GM19463 (cell line): Measurements from ENCODE around the gene BCAS3.

Experiments used
- ATAC-seq: cut with Tn5 transposase; IDR thresholded peaks from one replicate; pipeline ENCODE4 v1.9.1; 2021; ENCODE audit warnings: mild to moderate bottlenecking, moderate library complexity; ENCODE audit not compliant: unreplicated experiment

BCAS3 gene

DNA sequence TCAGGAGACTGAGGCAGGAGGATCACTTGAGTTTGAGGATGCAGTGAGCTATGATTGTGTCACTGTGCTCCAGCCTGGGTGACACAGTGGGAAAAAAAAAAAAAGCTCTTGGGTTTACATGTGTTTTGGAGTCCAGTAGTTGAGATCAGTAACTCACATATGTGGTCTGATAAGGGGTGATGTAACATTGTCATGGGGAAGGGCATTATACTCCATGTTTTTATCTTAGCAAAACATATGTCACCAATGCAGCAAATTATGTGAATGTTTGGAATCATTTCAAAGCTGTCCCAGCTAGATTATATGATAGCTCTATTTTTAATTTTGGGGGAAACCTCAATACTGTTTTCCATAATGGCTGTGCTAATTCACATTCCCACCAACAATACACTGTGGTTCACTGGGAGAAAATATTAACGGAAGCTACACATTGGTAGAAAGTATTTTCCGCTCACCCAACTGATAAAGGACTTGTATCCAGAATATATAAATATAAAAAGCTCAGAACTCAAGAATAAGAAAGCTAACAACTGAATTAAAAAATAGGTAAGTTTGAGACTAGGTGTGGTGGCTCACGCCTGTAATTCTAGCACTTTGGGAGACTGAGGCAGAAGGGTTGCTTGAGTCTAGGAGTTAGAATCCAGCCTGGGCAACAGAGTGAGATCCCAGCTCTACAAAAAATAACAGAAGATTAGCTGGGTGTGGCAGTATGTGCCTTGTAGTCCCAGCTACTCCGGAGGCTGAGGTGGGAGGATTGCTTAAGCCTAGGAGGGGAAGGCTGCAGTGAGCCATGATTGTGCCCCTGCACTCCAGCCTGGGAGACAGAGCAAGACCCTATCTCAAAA lies 497.9 kb downstream of the BCAS3 start:
- ATAC-seq = no peak

GRCh38 chr17:61177351-61177750 lies 499.7 kb downstream of the BCAS3 start:
- no peak for ATAC-seq

DNA sequence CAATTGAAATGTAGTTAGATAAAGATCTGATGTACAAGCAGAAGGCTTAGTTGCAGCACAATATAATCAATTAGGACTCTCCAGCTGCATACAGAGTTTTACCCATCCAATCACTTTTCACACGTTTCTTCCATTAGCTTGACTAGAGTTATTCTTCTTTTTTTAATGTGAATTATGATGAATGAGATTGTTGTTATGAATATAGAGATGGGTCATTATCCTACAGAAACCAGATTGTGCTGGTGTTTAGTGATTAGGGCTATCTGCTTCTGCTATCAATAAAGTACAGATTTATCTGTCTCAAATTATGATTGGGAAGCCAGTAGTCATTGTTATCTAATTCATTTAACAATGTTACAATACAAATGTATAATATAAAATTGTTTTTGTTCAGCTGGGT lies 500.6 kb downstream of the BCAS3 start:
- ATAC-seq = no peak

DNA sequence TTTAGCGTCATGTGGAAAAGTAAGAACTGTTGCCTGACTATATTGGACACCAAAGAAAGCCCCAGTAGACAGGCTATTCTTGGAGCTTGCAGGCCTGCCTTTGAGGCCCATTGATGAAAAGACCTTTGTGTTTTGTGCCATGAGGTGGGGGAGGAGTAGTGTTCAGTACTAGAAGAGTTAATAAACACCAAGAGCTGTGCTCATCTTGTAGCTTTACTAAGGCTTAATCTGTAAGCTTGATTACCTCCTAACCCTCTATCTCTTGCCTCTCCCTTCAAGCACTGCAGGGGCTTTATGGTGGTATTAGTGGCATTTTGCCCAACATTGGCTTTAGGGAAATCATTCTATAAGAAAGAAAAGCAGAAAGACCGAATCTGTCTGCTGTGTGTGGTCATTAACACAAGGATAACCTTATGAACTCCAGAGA lies 501.7 kb downstream of the BCAS3 start:
- no peak for ATAC-seq

- no peak for ATAC-seq
These were observed 506.1 kb downstream of the BCAS3 start for GRCh38 chr17:61183793-61184192.

- no peak for ATAC-seq
These were observed 507.7 kb downstream of the BCAS3 start for GRCh38 chr17:61185385-61185784.

GRCh38 chr17:61187038-61187437 lies 509.4 kb downstream of the BCAS3 start:
- ATAC-seq = no peak

DNA sequence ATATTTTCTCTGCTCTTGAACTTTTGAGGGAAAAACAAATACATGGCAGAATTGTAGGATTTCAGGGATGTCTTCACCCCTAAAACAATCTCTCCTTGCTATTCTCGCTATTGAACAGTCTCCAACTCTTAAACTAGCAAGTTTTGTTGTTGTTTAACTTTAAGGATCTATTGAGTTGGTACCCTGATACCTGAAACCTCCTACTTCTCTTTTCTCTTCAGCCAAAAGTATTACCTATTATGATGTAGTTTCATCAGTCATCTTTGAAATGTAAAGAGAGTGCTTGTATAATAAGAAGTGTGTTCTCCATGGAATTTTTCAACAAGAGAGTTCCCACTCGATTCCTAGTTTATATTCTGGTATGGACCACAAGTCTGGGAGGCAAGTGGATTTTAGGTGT lies 510.4 kb downstream of the BCAS3 start:
- ATAC-seq = no peak

DNA sequence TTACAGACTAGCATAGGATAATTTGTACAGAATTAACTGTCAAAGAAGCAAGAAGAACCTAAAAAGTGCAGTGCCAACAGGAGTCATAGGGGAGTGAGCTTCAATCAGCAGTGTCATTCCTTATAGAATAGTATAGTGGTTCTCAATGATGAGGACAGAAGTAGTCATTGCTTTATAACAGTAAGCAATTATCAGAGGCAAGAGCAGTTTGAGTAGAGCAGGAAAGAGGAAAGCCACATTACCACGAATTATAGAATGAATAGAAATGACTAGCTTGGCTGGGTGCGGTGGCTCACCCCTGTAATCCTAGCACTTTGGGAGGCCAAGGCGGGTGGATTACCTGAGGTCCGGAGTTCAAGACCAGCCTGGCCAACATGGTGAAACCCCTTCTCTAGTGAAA lies 512.3 kb downstream of the BCAS3 start:
- ATAC-seq = no peak

- ATAC-seq = no peak
These were observed 518.7 kb downstream of the BCAS3 start for GRCh38 chr17:61196302-61196704.

GRCh38 chr17:61196799-61197198 lies 519.1 kb downstream of the BCAS3 start:
- no peak for ATAC-seq

DNA sequence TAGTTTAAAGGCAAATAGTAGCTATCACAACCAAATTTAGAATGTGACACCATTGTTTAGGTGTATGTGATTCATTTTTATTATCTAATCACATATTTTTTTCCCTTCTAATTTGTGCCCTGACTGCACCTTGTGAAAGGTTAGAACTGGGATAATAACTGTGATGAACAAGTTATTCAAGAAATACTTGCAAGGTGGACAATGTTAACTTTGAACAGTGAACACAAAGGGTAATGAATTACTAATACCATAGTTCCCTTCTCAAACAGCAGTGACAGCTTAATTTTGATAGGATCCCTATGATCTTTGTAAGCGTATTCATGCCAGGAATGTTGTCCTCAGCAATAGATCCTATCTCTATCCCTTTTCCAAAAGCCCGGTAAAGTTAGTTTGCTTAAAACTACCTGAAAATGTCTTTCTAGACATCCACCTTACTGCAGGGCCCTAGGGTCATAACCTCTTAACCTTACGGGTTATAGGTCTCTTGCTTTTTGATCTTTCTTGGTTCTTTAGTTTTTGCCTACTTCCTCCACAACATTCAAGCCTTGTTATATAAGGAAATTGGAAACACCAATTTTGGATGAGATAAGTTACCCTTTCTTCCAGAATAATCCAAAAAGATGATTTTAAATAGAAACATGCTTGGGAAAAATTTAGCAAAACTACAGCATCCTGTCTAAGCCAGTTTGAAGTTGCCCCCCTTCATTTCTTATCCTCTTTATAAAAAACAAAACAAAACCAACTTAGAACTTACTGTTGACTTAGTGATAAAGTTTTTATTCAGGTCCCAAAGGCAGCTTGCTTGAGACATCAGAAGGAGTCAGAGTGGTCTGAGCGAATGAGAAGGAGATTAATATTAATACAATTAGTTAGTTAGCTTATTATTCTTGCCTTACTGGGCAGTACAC lies 522.0 kb downstream of the BCAS3 start:
- ATAC-seq = no peak

GRCh38 chr17:61200339-61200715 lies 522.7 kb downstream of the BCAS3 start:
- ATAC-seq = no peak

- no peak for ATAC-seq
These were observed 523.6 kb downstream of the BCAS3 start for GRCh38 chr17:61201211-61201610.

DNA sequence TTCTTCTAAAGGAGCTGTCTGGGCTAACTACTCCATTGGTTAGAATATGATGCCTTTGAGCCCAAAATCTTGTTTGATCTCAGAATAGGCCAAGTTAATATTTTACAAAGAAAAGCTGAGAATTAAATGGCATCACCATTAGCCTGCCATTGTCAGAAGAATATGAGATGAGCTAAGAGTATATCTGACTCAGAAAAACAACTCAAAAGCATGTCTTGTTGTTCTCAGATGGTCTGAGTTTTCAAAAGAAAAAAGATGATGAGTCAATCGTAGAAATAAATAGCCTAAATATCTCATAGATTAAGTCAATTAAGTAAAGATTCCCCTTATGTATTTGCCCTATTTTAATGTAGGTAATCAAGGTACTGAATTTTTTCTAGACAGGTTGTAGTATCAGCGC lies 524.9 kb downstream of the BCAS3 start:
- ATAC-seq = no peak

DNA sequence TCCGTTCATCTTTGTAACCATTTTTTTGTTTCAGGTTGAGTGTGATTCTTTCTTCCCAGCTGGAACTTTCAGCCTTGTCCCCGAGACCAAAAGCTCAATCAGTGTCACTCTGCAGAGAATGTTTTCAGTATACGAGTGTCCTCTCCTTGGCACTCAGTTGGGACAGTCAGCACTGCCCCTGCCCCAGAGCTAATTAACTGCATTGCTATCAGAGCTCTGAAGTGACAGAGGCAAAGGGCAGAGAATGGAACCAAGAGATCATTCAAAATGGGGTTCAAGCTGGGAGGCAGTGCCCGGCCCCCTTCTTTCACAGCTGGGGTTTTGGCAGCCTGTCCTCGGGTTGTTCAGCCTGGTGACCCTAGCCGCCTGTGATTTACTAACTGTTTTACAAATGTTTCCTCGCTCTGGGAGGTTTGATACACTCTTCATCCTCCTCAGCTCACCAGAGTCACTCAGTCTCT lies 526.0 kb downstream of the BCAS3 start:
- no peak for ATAC-seq

DNA sequence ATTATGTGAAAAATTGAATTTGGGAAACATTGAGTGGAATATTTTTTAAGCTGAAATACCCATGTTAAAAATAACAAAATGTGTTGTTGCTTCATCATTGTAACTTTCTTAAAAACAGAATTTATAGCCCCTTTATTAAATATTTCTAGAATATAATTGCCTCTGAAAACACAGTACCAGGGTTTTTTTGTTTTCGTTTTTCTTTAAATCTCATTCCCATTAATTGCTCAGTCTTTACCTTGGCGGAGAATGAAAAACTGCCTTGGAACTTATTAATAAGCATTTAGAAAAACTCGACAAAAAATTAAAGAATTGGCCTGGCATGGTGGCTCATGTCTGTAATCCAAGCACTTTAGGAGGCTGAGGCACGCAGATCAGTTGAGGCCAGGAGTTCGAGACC lies 526.8 kb downstream of the BCAS3 start:
- ATAC-seq = no peak

DNA sequence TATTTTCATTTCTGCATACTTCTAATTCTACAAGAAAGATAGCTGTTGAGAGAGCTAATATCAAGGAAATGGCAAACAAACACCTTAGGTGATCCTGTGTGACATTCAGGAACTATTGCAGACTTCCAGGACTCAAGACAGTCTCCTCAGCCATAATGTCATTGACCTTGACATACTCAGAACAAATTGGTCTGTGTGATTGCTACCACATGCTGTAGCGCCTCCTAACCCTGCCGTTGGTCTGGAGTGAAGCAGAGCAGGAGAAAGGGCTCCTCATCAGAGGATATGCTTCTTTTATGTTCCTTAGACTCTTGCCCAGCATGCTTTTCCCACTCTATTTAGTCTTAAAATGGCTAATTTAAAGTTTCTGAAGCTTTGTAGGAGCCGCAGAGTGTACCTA lies 527.8 kb downstream of the BCAS3 start:
- no peak for ATAC-seq

DNA sequence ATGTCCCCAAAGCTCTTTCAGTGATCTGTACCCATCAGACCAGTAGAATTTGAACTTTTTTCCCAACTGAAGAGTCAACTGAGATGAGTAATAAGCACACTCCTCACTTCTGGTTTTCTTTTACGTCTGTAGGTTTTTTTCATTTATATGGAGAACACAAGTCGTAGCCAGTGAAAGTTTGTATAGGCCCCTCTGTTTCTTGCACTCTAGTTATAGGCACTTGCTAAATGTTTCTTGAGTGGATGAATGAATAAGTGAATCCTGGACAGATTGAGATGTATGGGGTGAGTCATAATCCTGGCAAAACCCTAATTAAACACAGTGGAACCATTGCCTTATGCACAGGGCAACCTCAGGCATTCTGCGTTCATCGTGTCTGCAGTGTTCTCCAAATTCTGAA lies 528.3 kb downstream of the BCAS3 start:
- ATAC-seq = no peak

GRCh38 chr17:61206922-61207321 lies 529.3 kb downstream of the BCAS3 start:
- no peak for ATAC-seq

GRCh38 chr17:61208301-61209105 lies 530.9 kb downstream of the BCAS3 start:
- no peak for ATAC-seq
